HG03103 (cell line): ENCODE data around the gene OR12D2.
"Not testable (repeated sequence)": the region's sequence is repeated elsewhere in the genome, so short reads cannot be mapped to it uniquely, and the experiment has no call there.

ENCODE experiments used
- ATAC-seq: cut with Tn5 transposase; IDR thresholded peaks from one replicate; pipeline ENCODE4 v1.9.1; 2021; ENCODE audit warnings: low read depth; ENCODE audit not compliant: unreplicated experiment

OR12D2 gene, protein sequence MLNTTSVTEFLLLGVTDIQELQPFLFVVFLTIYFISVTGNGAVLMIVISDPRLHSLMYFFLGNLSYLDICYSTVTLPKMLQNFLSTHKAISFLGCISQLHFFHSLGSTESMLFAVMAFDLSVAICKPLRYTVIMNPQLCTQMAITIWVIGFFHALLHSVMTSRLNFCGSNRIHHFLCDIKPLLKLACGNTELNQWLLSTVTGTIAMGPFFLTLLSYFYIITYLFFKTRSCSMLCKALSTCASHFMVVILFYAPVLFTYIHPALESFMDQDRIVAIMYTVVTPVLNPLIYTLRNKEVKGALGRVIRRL

DNA sequence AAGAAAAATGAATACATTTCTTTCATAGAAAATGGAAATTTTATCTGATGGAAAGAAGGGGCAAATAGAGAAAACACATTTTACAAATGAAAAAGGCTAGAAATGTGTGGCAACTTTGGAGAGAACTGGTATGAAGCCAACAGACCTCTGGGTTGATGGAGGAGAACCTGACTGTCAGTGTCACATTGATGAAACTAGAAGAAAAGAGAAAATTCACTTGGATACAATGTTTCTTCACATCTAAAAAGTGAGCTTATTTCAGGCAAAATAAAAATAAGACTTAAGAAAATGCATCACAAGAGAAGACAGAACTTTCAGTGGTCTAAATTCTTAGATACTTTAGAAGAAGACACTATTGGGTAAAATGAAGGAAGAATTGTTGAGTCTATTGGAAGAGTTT, at the start of gene OR12D2:
OR12D2 (plus strand) TSS at position 301 of the 400 bp plus-strand sequence. CDS start 1,069 bp downstream, outside the sequence.
- ATAC-seq, result no peak

DNA sequence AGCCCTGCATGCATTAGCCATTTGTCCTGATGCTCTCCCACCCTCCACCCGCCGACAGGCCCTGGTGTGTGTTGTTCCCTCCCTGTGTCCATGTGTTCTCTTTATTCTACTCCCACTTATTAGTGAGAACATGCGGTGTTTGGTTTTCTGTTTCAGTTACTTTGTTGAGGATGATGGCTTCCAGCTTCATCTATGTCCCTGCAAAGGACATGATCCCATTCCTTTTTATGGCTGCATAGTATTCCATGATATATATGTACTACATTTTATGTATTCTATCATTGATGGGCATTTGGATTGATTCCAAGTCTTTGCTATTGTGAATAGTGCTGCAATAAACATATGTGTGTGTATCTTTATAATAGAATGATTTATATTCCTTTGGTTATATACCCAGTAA, 46.1 kb upstream of the OR12D2 start:
- ATAC-seq, result not testable (repeated sequence)

DNA sequence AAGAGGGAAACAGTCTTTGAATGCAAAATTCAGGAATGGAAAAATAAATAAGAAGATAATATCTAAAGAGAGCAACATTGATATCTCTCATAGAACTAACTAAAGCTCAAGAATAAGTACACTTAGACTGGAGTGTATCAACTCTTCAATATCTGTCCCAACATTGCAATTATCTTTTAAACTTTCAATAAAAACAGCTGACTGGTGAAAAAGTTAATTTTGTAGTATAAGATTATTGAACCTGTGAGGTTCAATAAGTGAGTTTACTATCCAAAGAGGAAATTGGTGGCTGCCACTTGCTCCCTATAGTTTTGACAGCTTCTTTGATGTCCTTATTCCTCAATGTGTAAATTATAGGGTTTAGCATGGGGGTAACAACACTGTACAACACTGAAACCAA, 40.5 kb upstream of the OR12D2 start:
- no peak for ATAC-seq

DNA sequence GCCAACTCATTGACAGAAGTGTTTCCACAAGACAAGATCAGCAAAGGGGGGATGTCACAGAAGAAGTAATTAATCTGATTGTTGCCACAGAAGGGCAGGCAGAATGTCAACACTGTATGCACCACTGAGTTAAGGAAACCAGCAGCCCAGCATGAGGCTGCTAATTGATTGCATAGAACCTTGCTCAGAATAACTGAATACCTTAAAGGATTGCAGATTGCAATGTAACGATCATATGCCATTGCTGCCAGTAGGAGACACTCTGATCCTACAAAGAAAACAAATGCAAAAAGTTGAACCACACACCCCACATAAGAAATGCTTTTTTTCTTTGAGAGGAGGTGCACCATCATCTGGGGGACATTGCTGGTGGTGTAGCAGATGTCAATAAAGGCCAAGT, 39.8 kb upstream of the OR12D2 start:
- no peak for ATAC-seq

DNA sequence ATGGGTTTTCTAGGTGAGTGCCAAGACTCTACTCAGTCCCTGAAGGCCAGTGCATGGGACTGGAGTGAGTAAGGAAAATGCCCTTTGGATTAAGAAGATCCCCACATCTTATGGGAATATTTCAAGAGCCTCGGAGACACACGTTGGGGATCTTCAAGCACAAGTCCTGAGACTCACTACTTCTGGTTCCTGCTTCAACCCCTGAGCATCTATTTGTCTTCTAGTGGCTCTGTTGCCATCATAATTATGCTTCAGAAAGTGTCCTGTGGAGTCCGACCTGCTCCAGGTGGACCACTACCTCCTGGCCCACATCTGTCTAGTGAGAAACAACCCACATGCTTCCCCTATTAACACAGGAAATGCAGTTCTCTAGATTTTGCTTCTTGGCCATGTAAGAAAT, 26.7 kb upstream of the OR12D2 start, which contains the start of gene OR5V1:
OR5V1 (minus strand) TSS at position 101 of the 400 bp plus-strand sequence. CDS start 12,670 bp downstream, outside the sequence.
- no peak for ATAC-seq

DNA sequence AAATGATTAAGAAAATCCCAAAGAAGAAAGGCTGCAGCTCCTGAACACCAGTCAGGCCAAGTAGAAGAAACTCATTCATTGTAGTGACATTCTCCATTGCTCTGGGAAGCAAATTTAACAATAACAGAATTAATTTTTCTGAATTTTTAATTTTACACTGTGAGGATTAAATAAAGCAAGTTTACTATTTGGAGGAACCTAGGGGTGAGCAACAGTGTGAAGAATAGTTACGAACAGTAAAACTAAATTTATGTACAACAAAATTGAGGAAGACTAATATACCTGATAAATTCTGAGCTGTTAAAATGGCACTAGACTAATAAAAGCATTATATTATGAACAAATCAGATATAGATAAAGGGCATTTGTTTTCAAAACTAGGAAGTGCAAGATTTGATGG, 20.2 kb upstream of the OR12D2 start, which contains the start of gene OR12D3:
OR12D3 (minus strand) TSS at position 101 of the 400 bp plus-strand sequence; CDS start at position 97, 4 bp downstream.
- ATAC-seq, result no peak

DNA sequence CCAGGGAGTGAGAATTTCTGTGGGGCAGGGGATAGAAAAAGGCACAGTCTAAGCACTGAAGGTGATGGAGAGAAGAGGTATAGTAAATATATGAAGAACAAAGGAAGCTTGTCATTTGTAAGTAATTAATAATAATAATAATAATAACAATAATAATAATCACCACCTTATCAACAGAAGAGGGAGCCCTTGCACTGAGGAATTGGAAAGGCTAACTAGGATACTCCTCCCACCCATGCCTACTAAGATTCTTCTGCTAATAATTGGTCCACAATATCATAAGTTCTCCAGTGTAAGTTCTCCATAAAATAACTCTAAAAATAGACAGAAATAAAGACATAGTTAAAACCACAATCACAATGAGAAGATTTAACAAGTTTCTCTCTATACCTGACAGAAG, 19.4 kb upstream of the OR12D2 start:
- ATAC-seq, result no peak

DNA sequence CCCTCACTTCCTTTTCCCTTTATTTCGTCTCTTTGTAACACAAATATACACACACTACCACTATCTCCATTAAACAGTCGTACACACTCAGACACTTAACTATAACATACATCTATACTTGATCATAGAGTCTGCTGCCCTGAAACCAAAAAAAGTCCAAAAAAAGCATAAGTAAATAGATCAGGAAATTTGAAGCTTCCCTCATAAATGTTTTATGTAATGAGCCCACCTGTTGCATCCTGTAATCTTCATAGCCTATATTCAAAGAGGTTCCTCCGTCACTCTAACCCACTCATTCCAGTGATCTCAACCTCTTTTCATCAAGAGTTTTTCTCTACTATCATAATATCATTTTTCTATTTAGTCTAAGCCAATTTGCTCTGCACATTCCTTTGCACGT, 6.9 kb upstream of the OR12D2 start:
- ATAC-seq, result no peak

DNA sequence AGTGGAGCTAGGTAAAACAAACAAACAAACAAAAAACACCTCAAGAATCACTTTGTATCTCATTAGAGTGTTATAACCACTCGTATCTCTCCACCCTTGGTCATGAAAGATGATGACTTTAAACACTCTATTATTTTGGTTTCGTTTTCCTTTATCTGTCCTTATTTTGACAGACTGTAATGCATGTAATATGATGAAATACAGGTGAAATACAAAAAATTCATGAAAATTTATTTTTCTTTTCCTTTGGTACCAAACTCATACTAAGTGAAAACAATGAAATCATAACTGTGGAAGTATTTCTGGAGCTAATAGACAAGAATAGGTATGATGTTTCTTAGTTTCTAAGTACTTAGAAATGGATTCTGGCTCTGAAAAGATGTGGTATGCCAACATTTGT, 4.1 kb downstream of the OR12D2 start:
- ATAC-seq, result no peak

DNA sequence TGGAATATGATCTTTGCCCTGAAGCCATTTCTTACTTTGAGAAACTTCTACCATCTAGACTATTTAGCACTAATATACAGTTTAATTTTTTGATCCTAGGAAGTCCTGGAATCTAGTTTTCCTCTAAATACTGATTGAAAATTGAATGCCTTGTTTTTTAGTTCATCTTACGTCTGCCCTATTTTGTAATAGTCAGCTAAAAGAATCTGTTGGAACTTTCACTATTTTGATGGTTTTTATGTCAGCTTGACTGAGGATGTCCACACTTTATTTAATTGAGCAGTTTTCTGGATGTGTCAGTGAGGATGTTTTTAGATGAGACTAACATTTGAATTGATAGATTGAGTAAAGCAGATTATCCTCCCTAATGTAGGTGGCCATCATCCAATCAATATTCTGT, 8.4 kb downstream of the OR12D2 start:
- ATAC-seq, result no peak

DNA sequence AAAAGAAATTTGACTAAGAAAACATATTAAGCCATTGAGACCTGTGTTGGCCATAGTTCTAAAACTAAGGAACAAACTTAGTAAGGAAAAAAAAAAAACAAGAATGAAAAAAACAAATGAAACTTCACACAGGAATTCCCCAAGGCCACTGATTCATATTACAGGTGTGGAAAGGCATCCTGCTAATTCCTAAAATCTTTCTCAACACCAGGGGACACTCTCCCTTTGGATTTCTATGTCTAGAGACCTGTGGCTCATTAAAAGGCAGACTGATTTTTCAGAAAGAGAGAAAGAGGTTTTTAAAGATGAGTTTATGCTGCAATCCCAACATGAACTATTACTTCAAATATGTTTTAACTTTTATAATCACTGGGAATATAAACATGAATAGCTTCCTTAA, 19.2 kb downstream of the OR12D2 start, which contains the start of gene OR12D1:
OR12D1 (plus strand) TSS at position 341 of the 400 bp plus-strand sequence.
- ATAC-seq, result no peak

DNA sequence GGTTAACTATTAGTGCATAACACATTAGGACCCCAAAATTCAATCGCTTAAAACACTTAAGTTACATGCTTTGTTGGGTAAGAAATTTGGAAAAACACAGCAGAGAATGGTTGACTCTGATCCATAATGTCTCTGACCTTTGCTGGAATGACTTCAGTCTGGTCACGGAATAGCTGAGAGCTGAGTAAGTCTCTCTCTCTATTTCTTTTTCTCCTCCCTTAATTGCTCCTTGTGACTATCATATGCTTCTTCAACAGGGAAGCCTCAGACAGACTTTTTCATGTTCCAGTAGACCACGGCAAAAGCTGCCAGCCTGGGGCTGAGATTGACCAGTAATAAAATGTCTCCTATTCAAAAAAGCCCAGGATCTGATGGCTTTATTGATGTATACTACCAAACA, 24.1 kb downstream of the OR12D2 start:
- ATAC-seq, result no peak

DNA sequence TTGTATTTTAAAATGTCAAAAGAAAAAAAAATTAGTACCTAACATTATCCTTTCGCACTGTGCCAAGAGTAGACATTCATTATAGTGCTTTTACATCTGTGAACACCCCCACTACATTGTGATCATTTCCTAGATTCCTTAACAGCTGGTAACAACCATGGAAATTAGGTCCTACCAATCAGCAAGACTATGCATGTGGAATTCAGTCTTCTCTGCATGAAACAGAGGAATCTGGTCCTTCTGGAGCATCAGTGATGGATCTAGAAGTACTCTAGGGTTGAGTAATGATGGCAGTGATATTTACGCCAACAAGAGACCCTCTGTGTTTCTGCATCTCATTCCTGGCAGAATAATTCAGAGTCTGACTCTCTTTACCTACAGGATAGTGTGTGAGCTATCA, 28.7 kb downstream of the OR12D2 start:
- ATAC-seq, result no peak

DNA sequence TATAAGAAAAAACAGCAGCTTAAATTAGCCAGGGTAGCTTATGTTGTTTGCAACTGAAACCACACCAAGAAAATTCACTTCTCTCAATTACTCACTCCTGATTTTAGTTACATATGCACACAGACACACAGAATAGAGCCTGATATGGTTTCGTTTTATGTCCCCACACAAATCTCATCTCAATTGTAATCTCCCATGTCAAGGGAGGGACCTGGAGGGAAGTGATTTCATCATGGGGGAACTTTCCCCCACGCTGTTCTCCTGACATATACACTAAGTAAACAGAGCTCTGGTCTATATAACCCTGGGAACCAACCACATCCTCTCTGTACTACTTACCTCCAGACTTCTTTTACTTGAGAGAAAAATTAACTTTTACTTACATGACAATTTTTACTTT, 29.1 kb downstream of the OR12D2 start:
- ATAC-seq, result no peak

DNA sequence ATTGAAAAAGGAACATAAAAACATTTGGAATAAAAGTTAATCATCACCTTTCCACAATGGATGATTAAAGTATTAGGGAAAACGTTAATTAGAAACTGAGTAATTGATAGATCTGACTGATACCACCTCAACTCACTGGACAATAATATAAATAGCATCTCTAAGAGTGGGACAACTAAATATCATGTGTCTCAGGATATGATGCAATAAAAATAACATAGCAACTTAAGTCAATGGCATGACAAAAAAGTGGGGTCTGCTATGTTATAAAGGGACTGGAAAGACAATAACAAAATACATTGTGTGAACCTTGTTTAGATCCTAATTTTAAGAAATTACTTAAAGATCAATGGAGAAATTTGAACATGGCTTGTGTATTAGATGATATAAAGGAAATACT, 29.6 kb downstream of the OR12D2 start:
- ATAC-seq, result no peak

DNA sequence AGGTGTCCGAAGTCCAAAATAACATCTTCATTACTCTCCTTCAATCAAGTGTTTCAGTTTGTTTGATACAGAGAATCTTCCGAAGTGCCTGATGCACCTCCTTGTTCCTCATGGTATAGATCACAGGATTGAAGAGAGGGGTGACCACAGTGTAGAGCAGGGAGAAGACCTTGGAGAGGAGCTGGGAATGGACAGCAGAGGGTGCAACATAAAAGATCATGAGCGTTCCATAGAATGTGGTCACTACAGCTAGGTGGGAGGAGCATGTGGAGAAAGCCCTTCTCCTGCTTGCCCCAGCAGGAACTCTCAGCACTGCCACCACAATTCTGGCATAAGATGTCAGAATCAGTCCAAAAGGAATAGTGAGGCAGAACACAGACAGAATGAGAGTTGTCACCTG, 31.2 kb downstream of the OR12D2 start:
- ATAC-seq, result no peak

DNA sequence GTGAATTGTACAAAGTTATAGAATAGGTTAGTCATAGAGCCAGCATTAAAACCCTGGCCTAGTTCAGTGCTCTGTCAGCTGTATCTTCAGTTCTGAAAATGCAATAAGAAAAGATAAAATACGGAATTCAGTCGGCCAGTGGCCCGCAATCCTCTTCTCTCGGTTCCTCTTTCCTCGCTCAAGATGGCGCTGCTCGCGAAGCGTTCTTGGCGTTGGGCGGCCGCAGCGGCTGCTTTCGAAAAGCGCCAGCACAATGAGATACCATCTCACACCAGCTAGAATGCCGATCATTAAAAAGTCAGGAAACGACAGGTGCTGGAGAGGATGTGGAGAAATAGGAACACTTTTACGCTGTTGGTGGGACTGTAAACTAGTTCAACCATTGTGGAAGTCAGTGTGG, 41.3 kb downstream of the OR12D2 start:
- not testable (repeated sequence) for ATAC-seq

DNA sequence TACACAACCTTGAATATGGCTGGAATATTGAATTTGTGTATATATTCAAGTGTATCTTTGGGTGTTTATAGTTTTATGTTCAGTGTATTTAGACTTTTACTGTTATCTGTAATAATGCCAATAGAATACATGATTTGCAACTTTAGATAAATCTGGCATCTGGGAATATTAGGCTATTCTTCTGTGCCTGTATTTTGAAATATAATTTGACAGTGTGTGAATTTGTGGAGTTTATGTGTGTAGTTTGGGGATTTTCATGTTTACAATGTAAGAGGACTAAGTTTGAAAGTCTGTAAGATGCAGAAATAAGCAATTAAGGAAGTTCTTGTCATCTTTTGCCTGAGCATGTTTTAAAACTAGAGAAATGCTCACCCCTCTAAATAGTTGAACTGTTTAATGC, 43.6 kb downstream of the OR12D2 start, which contains the start of gene OR10C1:
OR10C1 (plus strand) TSS at position 301 of the 400 bp plus-strand sequence. CDS start 710 bp downstream, outside the sequence.
- no peak for ATAC-seq

DNA sequence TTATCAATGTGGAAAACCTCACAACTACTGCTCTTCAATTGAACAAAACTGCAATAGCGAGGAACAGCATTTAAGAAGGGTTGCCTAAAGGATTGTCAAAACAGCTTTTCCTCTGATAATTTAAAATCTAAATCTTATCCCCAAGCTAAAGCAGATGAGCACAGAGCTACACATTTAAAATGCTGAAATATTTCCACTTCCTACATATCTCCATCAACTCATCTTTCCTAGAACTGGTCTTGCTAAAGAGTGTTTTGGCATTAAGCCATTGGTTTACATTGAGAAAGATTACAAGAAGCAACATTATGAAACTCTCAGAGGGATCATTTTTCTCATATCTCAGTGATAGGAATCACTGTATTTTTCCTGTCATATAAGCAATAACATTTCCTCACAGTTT, 47.3 kb downstream of the OR12D2 start:
- no peak for ATAC-seq

DNA sequence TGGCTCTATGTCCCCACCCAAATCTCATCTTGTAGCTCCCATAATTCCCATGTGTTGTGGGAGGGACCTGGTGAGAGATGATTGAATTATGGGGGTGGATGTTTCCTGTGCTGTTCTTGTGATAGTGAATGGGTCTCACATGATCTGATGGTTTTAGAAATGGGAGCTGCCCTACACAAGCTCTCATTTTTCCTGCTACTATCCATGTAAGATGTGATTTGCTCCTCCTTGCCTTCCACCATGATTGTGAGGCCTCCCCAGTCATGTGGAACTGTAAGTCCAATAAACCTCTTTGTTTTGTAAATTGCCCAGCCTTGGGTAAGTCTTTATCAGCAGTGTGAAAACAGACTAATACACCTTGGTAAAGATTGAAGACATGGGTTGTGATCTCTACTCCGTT, 48.6 kb downstream of the OR12D2 start:
- not testable (repeated sequence) for ATAC-seq
